Measurements from ENCODE around the gene SH3GLB1. TPM values are rescaled to one million over a fixed set of nuclear protein-coding genes. Genes with fewer than 3 reads are reported as not detected.

SH3GLB1 gene
- total and polyA plus RNA-seq, 2 of the 13 experiments (the other 11 are each of a cell fraction or from before 2014, with no cell fraction given) = 26.0 to 41.5 TPM

GRCh38 chr1:86704458-86704971 is at the start of gene SH3GLB1 (continued):
- TF ChIP-seq, protein P1, sequence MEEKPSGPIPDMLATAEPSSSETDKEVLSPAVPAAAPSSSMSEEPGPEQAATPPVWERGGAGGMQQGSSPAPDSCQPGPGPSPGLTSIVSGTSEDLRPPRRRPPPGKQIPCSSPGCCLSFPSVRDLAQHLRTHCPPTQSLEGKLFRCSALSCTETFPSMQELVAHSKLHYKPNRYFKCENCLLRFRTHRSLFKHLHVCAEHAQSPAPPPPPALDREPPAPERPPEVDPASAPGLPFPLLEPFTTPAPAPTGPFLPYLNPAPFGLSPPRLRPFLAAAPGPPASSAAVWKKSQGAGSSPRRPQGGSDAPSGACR (CRISPR knock-in tag; IDR thresholded peaks at IDR 0.05) = 0 out of 2 replicates have a peak, but pooled peaks have one; percentile 57
- no peak for TF ChIP-seq ZNF10 (CRISPR knock-in tag; IDR thresholded peaks at IDR 0.05; ENCODE audit: borderline replicate concordance, low read depth)
- peak; percentile 71; the same call in 1 of the 2 replicates for TF ChIP-seq IRX3 (CRISPR knock-in tag; IDR thresholded peaks at IDR 0.05; ENCODE audit: borderline replicate concordance, low read depth)
- no peak for TF ChIP-seq IKZF4 (CRISPR knock-in tag; IDR thresholded peaks at IDR 0.05; ENCODE audit: borderline replicate concordance, low read depth, not compliant biosample characterization)
- peak; percentile 89 for TF ChIP-seq PHF8 (CRISPR knock-in tag; IDR thresholded peaks at IDR 0.05)
- peak; percentile 67 for TF ChIP-seq YY1 (IDR thresholded peaks at IDR 0.05; ENCODE audit: insufficient read depth, insufficient replicate concordance, low read depth, low read length)
- 0 out of 2 replicates have a peak, but pooled peaks have one; percentile 16 for TF ChIP-seq ZNF138 (CRISPR knock-in tag; IDR thresholded peaks at IDR 0.05; ENCODE audit: low read depth)
- TF ChIP-seq KDM5B (CRISPR knock-in tag; IDR thresholded peaks at IDR 0.05; ENCODE audit: borderline replicate concordance) = peak; percentile 77; the same call in 1 of the 2 replicates
- peak; percentile 88 for TF ChIP-seq REL (CRISPR knock-in tag; conservative IDR thresholded peaks at IDR 0.05)
- peak; percentile 69; the same call in 1 of the 2 replicates for TF ChIP-seq ZNF343 (CRISPR knock-in tag; IDR thresholded peaks at IDR 0.05)
- TF ChIP-seq MEIS1 (CRISPR knock-in tag; IDR thresholded peaks at IDR 0.05; ENCODE audit: borderline replicate concordance) = peak; percentile 33; the same call in 1 of the 2 replicates
- TF ChIP-seq RXRA (CRISPR knock-in tag; IDR thresholded peaks at IDR 0.05) = peak; percentile 66
- peak; percentile 81; the same call in 1 of the 2 replicates for TF ChIP-seq SNAI1 (CRISPR knock-in tag; IDR thresholded peaks at IDR 0.05; ENCODE audit: borderline replicate concordance)
- no peak for TF ChIP-seq CBX2 (IDR thresholded peaks at IDR 0.05; ENCODE audit: low read depth, low read length)
- TF ChIP-seq CBX2 (CRISPR knock-in tag; IDR thresholded peaks at IDR 0.05; ENCODE audit: low read depth) = 0 out of 2 replicates have a peak, but pooled peaks have one; percentile 19
- TF ChIP-seq FOXK1 (CRISPR knock-in tag; IDR thresholded peaks at IDR 0.05; ENCODE audit: borderline replicate concordance, low read depth) = 0 out of 2 replicates have a peak, but pooled peaks have one; percentile 44
- peak; percentile 74 for TF ChIP-seq SNAPC2 (CRISPR knock-in tag; IDR thresholded peaks at IDR 0.05)
- TF ChIP-seq TCF12 (IDR thresholded peaks at IDR 0.05) = no peak
- TF ChIP-seq TCF12 (CRISPR knock-in tag; IDR thresholded peaks at IDR 0.05) = peak; percentile 76
- peak; percentile 94 for TF ChIP-seq CCDC6 (CRISPR knock-in tag; IDR thresholded peaks at IDR 0.05)
- peak; percentile 88 for TF ChIP-seq ZNF777 (CRISPR knock-in tag; IDR thresholded peaks at IDR 0.05)
- TF ChIP-seq ZNF337 (CRISPR knock-in tag; IDR thresholded peaks at IDR 0.05; ENCODE audit: borderline replicate concordance, low read depth) = no peak
- peak; percentile 34; the same call in 1 of the 2 replicates for TF ChIP-seq FUBP1 (CRISPR knock-in tag; IDR thresholded peaks at IDR 0.05; ENCODE audit: borderline replicate concordance)
- TF ChIP-seq BRF2 (CRISPR knock-in tag; IDR thresholded peaks at IDR 0.05) = peak; percentile 85; the same call in 1 of the 2 replicates
- peak in 1 of 2 experiments; percentile 19; a peak in 1 of 4 replicates for TF ChIP-seq KLF16 (CRISPR knock-in tag; IDR thresholded peaks at IDR 0.05)
- TF ChIP-seq ZNF446 (CRISPR knock-in tag; IDR thresholded peaks at IDR 0.05) = no peak; the same call in 1 of the 2 replicates
- TF ChIP-seq POLR2AphosphoS5 (IDR thresholded peaks at IDR 0.05; ENCODE audit: low read depth, low read length) = peak; percentile 68
- TF ChIP-seq SMYD3 (CRISPR knock-in tag; IDR thresholded peaks at IDR 0.05) = peak; percentile 67; the same call in 1 of the 2 replicates
